RWPE2 (cell line): ENCODE measurements around the gene ATRX.
"Not testable (repeated sequence)": the region's sequence is repeated elsewhere in the genome, so short reads cannot be mapped to it uniquely, and the experiment has no call there.

Source experiments
- ATAC-seq: fragments of 200-7000 bp; cut with Tn5 transposase; 3 replicates; pipeline ENCODE4 v1.9.1; 2021; ENCODE audit warnings: low read depth
- DNase-seq: peaks from one replicate; pipeline ENCODE4 v3.0.0-alpha.2; 2020; ENCODE audit warnings: low spot score
- H3K27ac ChIP-seq: fragments of 450-650 bp; 2 replicates; pipeline ENCODE4 v1.5.1; 2017; ENCODE audit warnings: mild to moderate bottlenecking; ENCODE audit not compliant: poor library complexity, severe bottlenecking
- H3K27me3 ChIP-seq: fragments of 250-450 bp; sonication (Bioruptor Pico); 2 replicates; pipeline ENCODE4 v1.5.1; 2021; ENCODE audit warnings: mild to moderate bottlenecking, moderate library complexity; ENCODE audit not compliant: insufficient read depth, poor library complexity, severe bottlenecking
- H3K36me3 ChIP-seq: fragments of 250-450 bp; sonication (Bioruptor Pico); 2 replicates; pipeline ENCODE4 v1.5.1; 2020; ENCODE audit warnings: low read depth, mild to moderate bottlenecking, moderate library complexity
- H3K4me1 ChIP-seq: fragments of 250-450 bp; sonication (Bioruptor Pico); 2 replicates; pipeline ENCODE4 v1.5.1; 2021; ENCODE audit warnings: mild to moderate bottlenecking, moderate library complexity; ENCODE audit not compliant: insufficient read depth, poor library complexity, severe bottlenecking
- H3K4me3 ChIP-seq: fragments of 250-450 bp; sonication (Bioruptor Pico); 2 replicates; pipeline ENCODE4 v1.5.1; 2021; ENCODE audit warnings: mild to moderate bottlenecking, moderate library complexity; ENCODE audit not compliant: severe bottlenecking
- H3K9me3 ChIP-seq: fragments of 250-450 bp; sonication (Bioruptor Pico); 2 replicates; pipeline ENCODE4 v1.5.1; 2021; ENCODE audit warnings: mild to moderate bottlenecking, moderate library complexity; ENCODE audit not compliant: severe bottlenecking
- TF ChIP-seq, protein P1 (sequence below): fragments of 450-650 bp; IDR thresholded peaks from one replicate; pipeline ENCODE4 v1.5.1; 2017; ENCODE audit warnings: mild to moderate bottlenecking, moderate library complexity; ENCODE audit not compliant: poor library complexity, severe bottlenecking

Gene ATRX, protein sequence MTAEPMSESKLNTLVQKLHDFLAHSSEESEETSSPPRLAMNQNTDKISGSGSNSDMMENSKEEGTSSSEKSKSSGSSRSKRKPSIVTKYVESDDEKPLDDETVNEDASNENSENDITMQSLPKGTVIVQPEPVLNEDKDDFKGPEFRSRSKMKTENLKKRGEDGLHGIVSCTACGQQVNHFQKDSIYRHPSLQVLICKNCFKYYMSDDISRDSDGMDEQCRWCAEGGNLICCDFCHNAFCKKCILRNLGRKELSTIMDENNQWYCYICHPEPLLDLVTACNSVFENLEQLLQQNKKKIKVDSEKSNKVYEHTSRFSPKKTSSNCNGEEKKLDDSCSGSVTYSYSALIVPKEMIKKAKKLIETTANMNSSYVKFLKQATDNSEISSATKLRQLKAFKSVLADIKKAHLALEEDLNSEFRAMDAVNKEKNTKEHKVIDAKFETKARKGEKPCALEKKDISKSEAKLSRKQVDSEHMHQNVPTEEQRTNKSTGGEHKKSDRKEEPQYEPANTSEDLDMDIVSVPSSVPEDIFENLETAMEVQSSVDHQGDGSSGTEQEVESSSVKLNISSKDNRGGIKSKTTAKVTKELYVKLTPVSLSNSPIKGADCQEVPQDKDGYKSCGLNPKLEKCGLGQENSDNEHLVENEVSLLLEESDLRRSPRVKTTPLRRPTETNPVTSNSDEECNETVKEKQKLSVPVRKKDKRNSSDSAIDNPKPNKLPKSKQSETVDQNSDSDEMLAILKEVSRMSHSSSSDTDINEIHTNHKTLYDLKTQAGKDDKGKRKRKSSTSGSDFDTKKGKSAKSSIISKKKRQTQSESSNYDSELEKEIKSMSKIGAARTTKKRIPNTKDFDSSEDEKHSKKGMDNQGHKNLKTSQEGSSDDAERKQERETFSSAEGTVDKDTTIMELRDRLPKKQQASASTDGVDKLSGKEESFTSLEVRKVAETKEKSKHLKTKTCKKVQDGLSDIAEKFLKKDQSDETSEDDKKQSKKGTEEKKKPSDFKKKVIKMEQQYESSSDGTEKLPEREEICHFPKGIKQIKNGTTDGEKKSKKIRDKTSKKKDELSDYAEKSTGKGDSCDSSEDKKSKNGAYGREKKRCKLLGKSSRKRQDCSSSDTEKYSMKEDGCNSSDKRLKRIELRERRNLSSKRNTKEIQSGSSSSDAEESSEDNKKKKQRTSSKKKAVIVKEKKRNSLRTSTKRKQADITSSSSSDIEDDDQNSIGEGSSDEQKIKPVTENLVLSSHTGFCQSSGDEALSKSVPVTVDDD (N-terminal part only)

DNA sequence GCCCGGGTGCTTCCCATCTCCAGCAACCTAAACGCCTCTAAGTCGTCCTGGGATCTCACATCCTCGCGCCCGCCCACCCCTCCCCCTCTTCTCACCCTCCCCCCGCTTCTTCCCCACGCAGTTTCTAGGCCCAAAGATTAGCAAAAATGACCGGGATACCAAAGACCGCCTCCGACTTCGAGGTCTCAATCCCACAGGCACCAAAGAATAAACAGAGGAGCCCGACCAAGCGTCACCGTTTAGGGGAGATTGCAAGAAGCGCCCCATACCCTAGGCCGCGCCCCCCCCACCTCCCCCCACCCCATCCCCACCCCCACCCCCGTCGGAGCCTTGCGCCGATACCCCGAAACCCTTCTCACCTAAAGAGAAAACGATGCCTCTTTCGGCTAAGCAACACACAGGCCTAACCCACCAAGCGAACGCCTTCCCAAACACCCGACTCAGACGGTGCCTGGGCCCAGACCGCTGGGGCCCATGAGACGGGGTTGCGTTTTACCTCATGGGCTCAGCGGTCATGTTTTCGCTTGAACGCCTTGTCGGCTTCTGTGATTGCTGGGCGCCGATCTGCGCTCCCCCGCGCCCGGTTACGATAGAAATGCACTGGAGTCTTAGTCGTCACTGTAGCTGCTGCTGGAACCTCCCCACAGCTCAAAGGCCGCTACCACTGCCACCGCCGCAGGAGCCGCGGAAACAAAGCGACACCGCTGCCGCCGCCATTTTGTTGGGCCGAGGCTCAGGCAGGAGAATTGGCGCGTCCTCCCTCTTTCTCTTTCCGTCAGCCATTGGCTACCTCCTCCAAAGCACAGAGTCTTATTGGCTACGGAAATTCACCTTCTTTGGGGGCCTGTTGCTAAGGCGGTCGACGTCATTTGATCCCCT, at the start of gene ATRX:
ATRX (minus strand) TSS at position 731 of the 879 bp plus-strand sequence; CDS start at position 516, 215 bp downstream.
- DNase-seq, result peak; percentile 59
- H3K27me3 ChIP-seq, result no peaks in the 10 kb centered on the region
- H3K4me1 ChIP-seq, result no peaks in the 10 kb centered on the region

DNA sequence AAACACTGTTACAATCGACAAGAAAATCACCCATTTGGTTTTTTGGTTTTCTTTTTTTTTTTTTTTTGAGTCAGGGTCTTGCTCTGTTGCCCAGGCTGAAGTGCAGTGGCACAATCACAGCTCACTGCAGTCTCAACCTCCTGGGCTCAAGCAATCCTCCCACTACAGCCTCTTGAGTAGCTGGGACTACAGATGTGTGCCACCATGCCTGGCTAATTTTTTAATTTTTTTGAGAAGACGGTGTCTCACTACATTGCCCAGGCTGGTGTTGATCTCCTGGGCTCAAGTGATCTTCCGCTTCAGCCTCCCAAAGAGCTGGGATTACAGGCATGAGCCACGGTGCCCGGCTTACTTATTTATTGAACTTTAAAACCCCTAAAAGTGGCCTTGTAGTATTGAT, 45.5 kb upstream of the ATRX start:
- peaks cover 13% of the 10 kb centered on the region for H3K36me3 ChIP-seq
- not testable (repeated sequence) for DNase-seq, H3K27me3 ChIP-seq, H3K9me3 ChIP-seq, ATAC-seq, H3K4me3 ChIP-seq, H3K27ac ChIP-seq, H3K4me1 ChIP-seq

More for the DNA sequence above, at the start of gene ATRX:
- TF ChIP-seq, protein P1, sequence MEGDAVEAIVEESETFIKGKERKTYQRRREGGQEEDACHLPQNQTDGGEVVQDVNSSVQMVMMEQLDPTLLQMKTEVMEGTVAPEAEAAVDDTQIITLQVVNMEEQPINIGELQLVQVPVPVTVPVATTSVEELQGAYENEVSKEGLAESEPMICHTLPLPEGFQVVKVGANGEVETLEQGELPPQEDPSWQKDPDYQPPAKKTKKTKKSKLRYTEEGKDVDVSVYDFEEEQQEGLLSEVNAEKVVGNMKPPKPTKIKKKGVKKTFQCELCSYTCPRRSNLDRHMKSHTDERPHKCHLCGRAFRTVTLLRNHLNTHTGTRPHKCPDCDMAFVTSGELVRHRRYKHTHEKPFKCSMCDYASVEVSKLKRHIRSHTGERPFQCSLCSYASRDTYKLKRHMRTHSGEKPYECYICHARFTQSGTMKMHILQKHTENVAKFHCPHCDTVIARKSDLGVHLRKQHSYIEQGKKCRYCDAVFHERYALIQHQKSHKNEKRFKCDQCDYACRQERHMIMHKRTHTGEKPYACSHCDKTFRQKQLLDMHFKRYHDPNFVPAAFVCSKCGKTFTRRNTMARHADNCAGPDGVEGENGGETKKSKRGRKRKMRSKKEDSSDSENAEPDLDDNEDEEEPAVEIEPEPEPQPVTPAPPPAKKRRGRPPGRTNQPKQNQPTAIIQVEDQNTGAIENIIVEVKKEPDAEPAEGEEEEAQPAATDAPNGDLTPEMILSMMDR, result no peak
- H3K4me3 ChIP-seq, result peak within 1 kb of the TSS; percentile 58
- peak within 1 kb of the TSS; percentile 61 for H3K27ac ChIP-seq
- no peaks in the 10 kb centered on the region for H3K9me3 ChIP-seq
- no peaks in the 10 kb centered on the region for H3K36me3 ChIP-seq
- peak; percentile 95 for ATAC-seq

DNA sequence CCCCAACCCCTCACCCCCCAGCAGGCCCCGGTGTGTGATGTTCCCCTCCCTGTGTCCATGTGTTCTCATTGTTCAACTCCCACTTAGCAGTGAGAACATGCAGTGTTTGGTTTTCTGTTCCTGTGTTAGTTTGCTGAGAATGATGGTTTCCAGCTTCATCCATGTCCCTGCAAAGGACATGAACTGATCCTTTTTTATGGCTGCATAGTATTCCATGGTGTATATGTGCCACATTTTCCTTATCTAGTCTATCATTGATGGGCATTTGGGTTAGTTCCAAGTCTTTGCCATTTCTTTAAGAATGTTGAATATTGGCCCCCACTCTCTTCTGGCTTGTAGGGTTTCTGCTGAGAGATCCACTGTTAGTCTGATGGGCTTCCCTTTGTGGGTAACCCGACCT, 36.0 kb upstream of the ATRX start:
- not testable (repeated sequence) for ATAC-seq, H3K4me3 ChIP-seq

DNA sequence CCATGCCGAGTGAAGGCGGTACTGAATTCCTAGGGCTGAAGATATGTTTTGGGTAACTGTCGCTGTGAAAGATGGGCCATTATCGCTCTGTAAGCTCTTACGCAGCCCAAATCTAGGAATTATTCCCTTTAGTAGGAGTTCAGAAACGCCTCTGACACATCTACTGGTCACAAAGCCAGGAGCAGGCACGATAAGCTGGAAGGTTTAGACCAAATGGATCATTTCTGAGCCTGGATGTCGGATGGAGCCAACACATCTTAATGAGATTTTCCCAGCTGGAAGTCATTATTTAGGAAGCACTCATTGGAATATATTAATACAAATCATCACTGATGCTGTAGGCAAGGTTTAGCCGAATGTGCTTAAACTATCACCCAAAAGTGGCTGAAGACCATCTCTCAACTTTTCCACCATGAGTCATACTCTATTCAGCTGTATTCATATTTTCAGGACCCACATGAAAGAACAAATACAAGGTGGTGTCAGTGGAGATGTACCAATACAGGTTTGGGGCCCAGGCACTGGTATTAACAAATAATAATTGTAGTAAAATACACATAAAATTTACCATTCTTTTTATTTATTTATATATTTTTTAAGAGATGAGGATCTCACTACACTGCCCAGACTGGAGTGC, 34.2 kb upstream of the ATRX start:
- no peak for ATAC-seq
- Histone ChIP-seq H3K27ac (no peak overlapping the region), H3K9me3 (no peaks in the 10 kb centered on the region), H3K27me3 (no peaks in the 10 kb centered on the region), H3K4me3 (no peak overlapping the region), H3K36me3 (no peaks in the 10 kb centered on the region), H3K4me1 (no peaks in the 10 kb centered on the region)
- DNase-seq, result no peak
- TF ChIP-seq, protein P1, result no peak

More for the DNA sequence above, 36.0 kb upstream of the ATRX start:
- H3K9me3 ChIP-seq, H3K27me3 ChIP-seq, H3K4me1 ChIP-seq, H3K36me3 ChIP-seq, H3K27ac ChIP-seq, DNase-seq: not testable (repeated sequence)

DNA sequence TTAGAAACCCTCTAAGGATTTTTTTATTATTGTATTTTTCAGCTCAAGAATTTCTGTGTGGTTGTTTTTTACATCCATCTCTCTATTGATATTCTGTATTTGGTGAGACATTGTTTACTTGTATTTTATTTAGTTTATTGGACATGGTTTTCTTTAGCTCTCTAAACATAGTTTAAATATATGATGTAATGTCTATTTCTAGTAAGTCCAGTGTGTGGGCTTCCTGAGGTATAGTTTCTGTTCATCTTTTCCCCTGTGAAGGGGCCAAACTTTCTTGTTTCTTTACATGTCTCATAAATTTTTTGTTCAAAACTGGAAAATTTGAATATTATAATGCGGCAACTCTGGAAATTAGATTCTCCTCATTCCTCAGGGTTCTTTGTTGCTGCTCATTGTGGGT, 28.2 kb upstream of the ATRX start:
- Histone ChIP-seq H3K27ac (no peak overlapping the region), H3K9me3 (no peaks in the 10 kb centered on the region), H3K4me3 (no peak overlapping the region), H3K27me3 (no peaks in the 10 kb centered on the region), H3K4me1 (no peaks in the 10 kb centered on the region), H3K36me3 (no peaks in the 10 kb centered on the region)
- no peak for ATAC-seq
- TF ChIP-seq, protein P1, result no peak
- no peak for DNase-seq
